Amygdala (tissue), 56 donors: ENCODE data around the gene WDR48.

Experiments
- DNase-seq, 56 donors: peaks; one replicate each; lab custom pipeline; 2025; lab: John Stamatoyannopoulos, UW

WDR48 gene

DNA sequence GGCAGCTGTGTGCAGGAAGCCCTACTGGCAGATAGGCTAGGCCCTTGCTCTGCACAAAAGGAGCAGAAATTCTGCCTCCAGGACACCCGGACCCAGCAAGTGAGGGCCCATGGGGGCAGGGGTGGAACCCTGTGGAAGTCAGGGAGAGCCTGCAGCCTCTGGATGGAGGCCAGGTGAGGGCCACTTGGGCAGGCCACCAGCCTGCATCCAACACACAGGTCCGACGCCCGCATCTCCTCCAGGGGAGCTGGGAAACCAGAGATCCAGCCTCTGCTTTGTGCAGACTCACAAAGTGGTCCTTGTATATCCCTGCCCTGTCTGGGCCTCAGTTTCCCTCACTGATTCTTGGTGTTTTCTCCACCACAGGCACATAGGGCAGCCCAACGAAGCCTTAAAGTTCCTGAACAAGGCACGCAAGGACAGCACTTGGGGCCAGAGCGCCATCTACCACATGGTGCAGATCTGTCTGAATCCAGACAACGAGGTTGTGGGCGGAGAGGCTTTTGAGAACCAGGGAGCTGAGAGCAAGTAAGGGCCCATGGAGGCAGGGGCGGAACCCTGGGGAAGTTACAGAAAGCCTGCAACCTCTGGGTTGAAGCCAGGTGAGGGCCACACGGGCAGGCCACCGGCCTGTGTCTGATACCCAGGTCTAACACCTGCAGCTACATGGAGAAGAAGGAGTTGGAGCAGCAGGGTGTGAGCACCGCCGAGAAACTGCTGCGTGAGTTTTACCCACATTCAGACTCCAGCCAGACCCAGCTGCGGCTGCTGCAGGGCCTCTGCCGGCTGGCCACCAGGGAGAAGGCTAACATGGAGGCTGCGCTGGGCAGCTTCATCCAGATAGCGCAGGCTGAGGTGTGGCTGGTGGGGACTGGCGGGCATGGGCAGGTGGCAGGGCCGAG, 85.0 kb downstream of the WDR48 start:
- DNase-seq: no peak

DNA sequence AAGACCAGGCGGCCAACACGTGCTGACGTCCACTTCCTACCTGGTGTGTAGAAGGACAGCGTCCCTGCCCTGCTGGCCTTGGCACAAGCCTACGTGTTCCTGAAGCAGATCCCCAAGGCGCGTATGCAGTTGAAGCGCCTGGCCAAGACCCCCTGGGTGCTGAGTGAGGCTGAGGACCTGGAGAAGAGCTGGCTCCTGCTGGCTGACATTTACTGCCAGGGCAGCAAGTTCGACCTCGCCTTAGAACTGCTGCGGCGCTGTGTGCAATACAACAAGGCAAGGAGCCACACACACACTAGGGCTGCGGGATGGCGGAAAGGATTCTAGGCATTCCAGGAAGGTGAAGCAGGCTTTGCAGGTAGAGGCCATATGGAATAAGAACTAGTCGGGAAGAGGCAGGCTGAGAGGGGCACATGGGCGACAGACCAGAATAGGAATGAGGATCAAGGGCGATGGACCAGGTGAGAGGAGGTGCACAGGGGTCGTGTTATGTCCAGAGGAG, 85.7 kb downstream of the WDR48 start:
- no peak for DNase-seq

DNA sequence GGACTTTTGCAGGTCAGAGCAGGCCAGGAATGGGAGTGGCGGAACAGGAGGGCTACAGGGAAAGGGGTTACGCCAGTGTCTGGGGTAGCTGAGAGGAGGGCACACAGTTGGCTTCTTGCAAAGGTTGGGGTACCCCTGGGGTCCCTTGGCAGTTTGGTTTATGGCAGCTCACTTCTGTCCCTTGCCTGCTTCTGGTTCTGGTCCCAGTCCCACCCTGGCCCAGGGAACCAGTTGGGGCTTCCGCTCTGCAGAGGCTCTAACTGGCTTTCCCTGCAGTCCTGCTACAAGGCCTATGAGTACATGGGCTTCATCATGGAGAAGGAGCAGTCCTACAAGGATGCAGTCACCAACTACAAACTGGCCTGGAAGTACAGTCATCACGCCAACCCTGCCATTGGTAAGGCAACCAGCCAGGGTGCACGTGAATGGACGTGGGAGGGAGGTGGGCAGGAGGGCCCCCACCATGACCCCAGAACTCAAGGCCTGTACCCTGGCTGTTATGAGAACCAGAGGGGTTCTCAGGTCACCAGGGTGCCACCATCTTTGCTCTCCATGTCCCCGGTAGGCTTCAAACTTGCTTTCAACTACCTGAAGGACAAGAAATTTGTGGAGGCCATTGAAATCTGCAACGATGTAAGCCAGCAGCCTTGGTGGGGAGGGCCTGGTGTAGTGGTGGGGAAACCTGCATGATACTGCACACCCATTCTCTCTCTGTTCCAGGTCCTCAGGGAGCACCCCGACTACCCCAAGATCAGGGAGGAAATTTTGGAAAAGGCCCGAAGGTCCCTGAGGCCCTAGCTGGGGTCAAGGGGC, 86.4 kb downstream of the WDR48 start:
- no peak for DNase-seq

DNA sequence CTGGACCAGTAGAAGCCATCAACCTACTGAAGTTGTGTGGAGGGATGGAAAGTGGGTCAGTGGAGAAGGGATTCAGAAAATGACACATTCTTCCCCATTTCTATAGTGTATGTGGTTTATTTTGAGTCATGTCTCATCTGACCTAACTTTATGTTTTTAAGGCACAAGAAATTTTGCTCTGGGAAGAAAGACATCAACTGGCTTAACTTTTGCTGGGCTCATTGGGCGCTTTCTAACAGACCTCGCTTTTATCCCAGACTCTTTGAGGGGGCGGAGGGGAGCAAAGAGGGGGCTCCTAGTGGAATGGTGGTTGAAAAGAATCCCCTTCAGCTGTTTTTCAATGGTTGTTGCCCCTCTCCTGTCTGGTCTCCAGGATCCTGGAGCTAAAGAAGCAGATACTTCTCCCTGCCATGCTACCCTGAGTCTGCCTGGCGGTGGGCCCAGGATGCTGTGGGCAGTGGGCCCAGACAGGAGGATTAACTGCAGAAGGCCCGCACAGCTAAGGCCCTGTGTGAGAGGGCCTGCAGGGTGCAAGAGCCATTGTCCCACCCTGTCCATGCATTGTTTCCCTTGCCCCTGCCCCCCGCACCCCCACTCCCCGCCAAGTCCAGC, 87.1 kb downstream of the WDR48 start:
- peak in 39 of 56 donors; percentile 13 to 80 (median 52) for DNase-seq

DNA sequence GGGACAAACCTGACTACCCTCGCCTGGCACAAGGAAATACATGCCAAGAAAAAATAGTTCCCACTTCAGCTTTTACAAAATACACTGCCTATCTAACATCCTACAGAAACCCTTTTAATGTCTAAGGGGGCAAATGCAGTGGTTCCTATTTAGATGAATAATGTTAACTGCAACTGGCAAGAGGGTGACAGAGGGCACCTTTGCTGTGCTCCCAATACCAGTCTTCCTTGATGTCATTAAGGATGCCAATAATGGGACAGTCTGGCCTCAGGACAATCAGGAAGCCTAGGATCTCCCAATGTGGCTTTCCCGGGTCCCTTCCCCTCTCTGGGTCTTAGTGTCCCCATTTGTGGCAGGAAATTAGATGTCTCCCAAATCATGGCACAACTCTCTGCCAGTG, 87.6 kb downstream of the WDR48 start:
- no peak for DNase-seq

DNA sequence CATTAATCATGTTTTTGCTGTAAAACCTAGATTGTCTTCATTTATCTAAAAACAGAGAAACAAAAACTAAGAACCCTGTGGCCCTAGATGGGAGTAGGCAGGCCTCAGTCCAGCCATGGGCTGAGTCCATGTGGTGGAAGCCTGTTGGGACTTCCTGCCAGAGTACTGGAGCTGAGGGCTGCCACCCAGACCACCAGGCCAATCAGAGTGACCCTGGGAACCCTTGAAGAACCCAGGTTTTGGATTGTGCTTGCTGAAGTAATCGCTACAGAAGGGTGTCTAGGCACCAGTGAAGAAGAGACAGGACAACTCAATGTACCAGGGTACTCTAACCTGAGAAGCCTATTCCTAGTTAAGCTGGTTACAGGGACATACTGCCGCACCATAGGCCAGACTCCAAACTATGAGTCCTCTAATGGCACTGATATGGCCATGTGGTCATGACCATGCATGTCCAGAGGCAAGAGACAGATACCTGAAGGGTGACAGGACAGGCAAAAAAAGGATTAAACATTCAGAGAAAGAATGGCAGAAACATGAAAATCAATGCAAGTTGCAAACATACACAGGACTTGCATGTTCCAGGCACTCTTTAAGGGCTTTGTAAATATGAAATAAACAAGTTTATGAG, 88.6 kb downstream of the WDR48 start:
- no peak for DNase-seq

DNA sequence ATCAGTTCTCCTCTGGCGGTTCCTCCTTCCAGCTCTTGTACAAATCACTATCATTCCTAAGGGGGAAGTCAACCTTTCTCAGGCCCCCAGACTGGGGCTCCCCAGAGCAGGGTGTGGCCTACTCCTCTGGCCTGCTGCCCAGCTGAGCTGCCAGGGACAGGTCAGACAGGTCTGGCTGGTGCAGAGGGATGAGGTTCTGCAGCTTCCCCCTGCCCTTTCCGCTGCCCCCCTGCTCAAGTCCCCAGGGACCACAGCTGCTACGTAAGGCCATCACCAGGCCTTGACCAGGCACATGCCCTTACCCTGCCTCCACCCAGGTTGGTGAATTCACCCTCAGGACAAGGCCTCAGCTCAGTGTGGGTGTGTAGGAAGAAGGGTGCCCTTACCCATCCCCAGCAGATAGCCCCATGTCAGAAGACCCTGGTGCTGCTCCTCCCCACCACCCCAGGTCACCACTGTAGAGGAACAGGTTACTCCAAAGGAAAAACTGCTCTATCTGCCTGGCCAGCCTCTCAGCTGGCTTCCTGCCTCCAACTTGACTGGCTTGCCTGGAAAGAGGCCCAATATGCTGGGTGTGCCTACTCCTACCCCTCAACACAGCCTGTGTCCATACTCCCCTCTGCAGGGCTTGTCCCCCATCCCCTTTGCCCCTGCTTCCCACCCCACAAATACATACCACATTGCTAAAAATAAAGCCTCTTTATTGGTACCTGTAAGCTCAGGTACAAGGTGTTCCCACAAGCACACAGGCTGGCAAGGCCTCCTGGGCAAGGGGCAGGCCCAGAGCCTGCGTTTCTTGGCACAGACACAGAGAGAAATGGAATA, 89.6 kb downstream of the WDR48 start:
- DNase-seq: no peak

DNA sequence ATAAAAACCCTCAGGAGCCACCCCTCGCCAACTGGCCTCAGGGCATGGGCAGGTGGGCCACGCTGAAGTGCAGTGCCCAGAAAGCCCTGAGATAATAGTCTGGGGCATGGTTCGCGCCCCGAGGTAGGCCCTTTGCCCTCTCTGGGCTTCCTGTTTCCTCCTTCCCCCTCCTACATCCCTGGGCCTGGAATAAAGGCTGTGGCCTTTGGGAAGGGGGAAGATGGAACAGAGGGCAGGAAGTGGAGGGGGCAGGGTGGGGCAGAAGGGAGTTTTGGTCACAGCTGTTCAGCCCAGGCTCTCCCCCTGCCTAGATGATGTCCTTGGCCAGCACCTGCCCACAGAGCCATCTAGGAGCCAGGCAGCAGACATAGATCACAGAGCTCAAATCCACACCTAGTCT, 90.3 kb downstream of the WDR48 start:
- DNase-seq: no peak

DNA sequence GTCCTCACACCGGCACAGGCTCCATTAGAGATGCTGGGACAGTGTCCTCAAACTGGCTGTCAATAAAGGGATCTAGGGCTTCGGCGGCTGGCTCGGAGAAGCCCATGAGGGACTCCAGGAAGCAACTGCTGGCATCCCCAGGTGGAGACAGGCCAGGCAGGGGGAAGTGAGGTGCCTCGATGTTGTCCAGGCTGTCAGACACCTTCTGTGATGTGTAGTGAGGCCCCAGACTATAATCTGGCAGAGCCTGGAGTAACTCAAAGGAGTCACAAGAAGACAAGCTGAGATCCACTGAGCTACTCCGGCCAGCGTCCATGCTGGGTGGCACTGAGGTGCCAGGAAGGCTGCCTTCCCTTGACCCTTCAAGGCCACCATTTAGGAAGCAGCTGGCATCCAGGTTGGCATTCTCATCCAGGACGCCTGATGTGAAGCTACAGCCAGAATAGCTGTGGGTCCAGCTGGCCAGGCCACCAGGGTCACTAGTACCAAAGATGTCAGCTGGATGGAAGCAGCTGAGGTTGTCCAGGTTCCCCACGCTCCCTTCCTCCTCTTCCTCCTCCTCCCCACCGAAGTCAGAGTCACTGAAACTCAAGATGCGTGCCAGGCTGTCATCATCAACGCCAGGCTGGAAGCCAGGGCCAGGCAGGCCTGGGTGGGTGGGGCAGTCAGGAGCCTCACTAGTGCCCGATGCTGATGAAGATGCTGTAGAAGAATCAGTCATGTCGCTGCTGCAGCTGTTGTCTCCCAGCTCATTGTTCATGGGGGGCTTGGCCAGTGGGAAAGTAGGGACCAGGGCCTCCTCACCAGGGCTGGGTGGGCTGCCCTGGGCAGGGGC, 91.5 kb downstream of the WDR48 start:
- DNase-seq: no peak

DNA sequence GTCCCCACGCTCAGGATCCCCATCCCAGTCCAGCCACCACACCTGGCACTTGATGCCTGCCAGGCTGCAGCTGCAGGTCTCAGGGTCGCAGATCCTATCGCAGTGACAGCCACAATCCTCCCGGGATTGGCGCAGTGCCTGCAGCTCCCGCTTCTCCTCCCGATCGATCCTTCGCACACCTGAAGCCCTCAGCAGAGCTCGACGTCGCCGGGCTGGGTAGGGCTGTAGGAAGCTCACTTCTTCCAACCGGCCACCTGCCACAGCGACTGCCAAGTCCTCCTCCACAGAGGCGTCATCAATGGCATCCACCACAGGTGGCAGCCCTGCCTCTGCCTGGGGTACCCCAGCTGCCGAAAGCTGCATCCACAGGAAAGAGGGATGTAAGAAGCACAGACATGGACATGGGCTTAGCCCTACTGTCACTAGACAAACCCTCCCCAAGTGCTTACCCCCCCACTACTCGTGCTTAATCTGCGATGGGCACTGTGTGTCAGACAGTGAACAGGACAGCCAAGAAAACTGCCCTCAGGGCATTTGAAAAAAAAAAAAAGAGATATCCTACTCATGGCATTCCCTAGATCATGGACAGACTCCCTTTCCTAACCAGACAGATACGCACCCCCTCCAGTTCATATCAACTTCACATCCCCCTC, 92.4 kb downstream of the WDR48 start:
- DNase-seq: no peak

DNA sequence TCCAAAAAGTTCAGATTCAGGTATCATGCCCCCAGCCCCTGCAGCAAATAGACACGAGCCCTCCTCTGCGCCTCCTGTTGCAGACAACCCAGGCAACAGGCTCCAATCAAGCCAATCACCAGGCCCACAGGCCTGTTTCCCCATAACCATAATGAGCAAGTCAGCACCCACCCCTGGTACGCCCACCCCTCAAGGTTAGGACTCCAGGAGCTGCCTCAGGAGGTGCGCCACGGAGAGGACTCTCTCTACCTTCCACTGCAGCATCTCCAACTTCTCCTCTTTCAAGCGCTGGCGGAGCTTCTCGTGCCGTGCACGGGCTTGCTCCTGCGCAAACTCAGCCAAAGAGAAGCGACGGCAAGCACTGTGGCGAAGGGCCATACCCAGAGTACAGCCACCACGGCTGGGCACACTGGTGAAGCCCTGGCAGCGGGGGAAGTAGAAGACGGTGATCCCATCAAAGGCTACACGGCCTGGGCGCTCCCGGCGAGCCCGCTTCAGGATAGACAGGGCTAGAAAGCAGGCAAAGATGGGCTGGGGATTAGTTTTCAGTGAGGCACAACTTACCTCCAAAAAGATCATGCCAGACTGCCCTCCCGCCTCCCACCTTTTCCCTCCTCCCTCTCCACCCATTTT, 93.0 kb downstream of the WDR48 start:
- no peak for DNase-seq

DNA sequence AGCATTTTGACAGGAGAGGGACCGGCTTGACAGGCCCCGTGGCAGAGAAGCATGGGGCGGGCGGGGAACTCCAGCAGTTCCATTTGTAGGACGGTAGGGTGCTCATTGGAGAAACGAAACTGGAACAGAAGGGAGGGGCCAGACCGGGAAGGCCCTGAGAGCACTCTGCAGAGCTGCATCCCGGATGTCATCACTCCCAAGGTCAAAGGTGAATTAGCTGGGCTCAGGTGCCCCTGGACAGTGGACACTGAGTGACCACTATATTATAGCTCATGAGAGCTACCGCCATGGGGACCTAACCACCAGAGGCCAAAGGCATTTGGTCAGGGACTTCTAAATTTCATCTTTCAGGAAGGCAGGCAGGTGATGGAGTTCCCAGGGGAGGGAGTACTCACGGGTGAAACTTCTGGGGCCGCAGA, 94.3 kb downstream of the WDR48 start:
- peak in 4 of 56 donors; percentile 15 to 22 (median 20) for DNase-seq
